Measurements from ENCODE around the gene BMPER. TPM values are rescaled to one million over a fixed set of nuclear protein-coding genes. Genes with fewer than 3 reads are reported as not detected.

BMPER gene
- total RNA-seq, 4 donors from 2014 or later, result 1.0 to 22.5 (median 12.0) TPM

- Histone ChIP-seq H3K9me3 (no peaks in the 10 kb centered on the region), H3K4me1 (peaks cover 0 to 14% (median 0%) of the 10 kb centered on the region in 3 donors), H3K4me3 (no peak overlapping the region), H3K36me3 (no peaks in the 10 kb centered on the region), H3K27me3 (no peaks in the 10 kb centered on the region), H3K27ac (no peak overlapping the region)
- 85 to 90% methylated on average over 5 to 6 of the region's 17 CpGs for WGBS, 2 donors (ENCODE audit: low coverage in 1 of 2)
- ATAC-seq, result peak; percentile 60
- TF ChIP-seq EP300 (IDR thresholded peaks at IDR 0.05), result no peak
- no peak for TF ChIP-seq CTCF (IDR thresholded peaks at IDR 0.05)
- no peak for TF ChIP-seq POLR2A (IDR thresholded peaks at IDR 0.05)
- TF ChIP-seq POLR2AphosphoS5 (IDR thresholded peaks at IDR 0.05), result no peak
Observed at GRCh38 chr7:33921216-33921938, 16.0 kb downstream of the BMPER start.

- Histone ChIP-seq H3K9me3 (no peaks in the 10 kb centered on the region), H3K4me1 (peaks cover 0 to 14% (median 0%) of the 10 kb centered on the region in 3 donors), H3K36me3 (no peaks in the 10 kb centered on the region), H3K27ac (peak overlapping the region in 1 of 4 donors; percentile 26), H3K4me3 (no peak overlapping the region), H3K27me3 (no peaks in the 10 kb centered on the region)
- no peak for TF ChIP-seq POLR2A (IDR thresholded peaks at IDR 0.05)
- TF ChIP-seq POLR2AphosphoS5 (IDR thresholded peaks at IDR 0.05), result no peak
- TF ChIP-seq CTCF (IDR thresholded peaks at IDR 0.05), result no peak
- no peak for TF ChIP-seq EP300 (IDR thresholded peaks at IDR 0.05)
- ATAC-seq, result peak; percentile 85
- WGBS, 2 donors (ENCODE audit: low coverage in 1 of 2), result 80 to 90% methylated on average over 2 of the region's 2 CpGs
Observed at GRCh38 chr7:33922820-33923219, 17.5 kb downstream of the BMPER start.

- Histone ChIP-seq H3K27ac (peak overlapping the region in 2 of 4 donors; percentile 10 to 37), H3K9me3 (no peaks in the 10 kb centered on the region), H3K36me3 (no peaks in the 10 kb centered on the region), H3K27me3 (no peaks in the 10 kb centered on the region), H3K4me1 (peaks cover 0 to 14% (median 0%) of the 10 kb centered on the region in 3 donors), H3K4me3 (no peak overlapping the region)
- TF ChIP-seq EP300 (IDR thresholded peaks at IDR 0.05) (no peak), POLR2AphosphoS5 (IDR thresholded peaks at IDR 0.05) (no peak), CTCF (IDR thresholded peaks at IDR 0.05) (no peak), POLR2A (IDR thresholded peaks at IDR 0.05) (no peak)
- 94 to 100% methylated on average over 5 of the region's 5 CpGs for WGBS, 2 donors (ENCODE audit: low coverage in 1 of 2)
- ATAC-seq, result no peak
Observed at GRCh38 chr7:33923440-33924229, 18.3 kb downstream of the BMPER start.

GRCh38 chr7:33926535-33926934 lies 21.2 kb downstream of the BMPER start:
- no peaks in the 10 kb centered on the region for H3K27me3 ChIP-seq
- no peak for TF ChIP-seq CTCF (IDR thresholded peaks at IDR 0.05)
- TF ChIP-seq EP300 (IDR thresholded peaks at IDR 0.05), result no peak
- no peak for TF ChIP-seq POLR2AphosphoS5 (IDR thresholded peaks at IDR 0.05)
- no peak for TF ChIP-seq POLR2A (IDR thresholded peaks at IDR 0.05)
- H3K4me3 ChIP-seq, result no peak overlapping the region
- no peaks in the 10 kb centered on the region for H3K9me3 ChIP-seq
- H3K4me1 ChIP-seq, result peaks cover 0 to 11% (median 0%) of the 10 kb centered on the region in 3 donors
- ATAC-seq, result no peak
- no peak overlapping the region for H3K27ac ChIP-seq
- WGBS, 2 donors (ENCODE audit: low coverage in 1 of 2), result 74 to 94% methylated on average over 2 to 3 of the region's 3 CpGs
- no peaks in the 10 kb centered on the region for H3K36me3 ChIP-seq
